PC-9 (cell line): ENCODE measurements around the gene ANO8. TPM values are rescaled to one million over a fixed set of nuclear protein-coding genes. Genes with fewer than 3 reads are reported as not detected.

Source experiments
- Bru-seq: library from RNA; stranded (reverse); fragments of 400-500 nt; gene quantifications from one replicate; lab custom pipeline; 2021; lab: Mats Ljungman, UMichigan
- BruChase-seq, 2 experiments: library from RNA; stranded (reverse); fragments of 400-500 nt; gene quantifications; one replicate each; lab custom pipeline; 2021; lab: Mats Ljungman, UMichigan
- BruUV-seq: library from RNA; stranded (reverse); fragments of 400-500 nt; replicated peaks from 2 replicates; lab custom pipeline; 2021; lab: Mats Ljungman, UMichigan
- CTCF ChIA-PET: fragments of 300-600 bp; sonication (Branson Sonifier 250); formaldehyde crosslinking; loops from one replicate; lab custom pipeline; 2022; ENCODE audit warnings: antibody characterized with exemption; lab: Charles Lee
- POLR2A ChIA-PET: fragments of 300-600 bp; sonication (Branson Sonifier 250); formaldehyde crosslinking; loops from one replicate; lab custom pipeline; 2022; ENCODE audit warnings: antibody characterized with exemption; ENCODE audit not compliant: unreplicated experiment; lab: Charles Lee
- DNase-seq, 2 experiments: peaks; one replicate each; pipeline versions ENCODE4 v3.0.0 to v3.0.0-alpha.2; 2015 to 2022; ENCODE audit warnings: mixed read lengths in 1 of 2
- H2AFZ ChIP-seq: fragments of 200-600 bp; sonication (generic); 2 replicates; pipeline ENCODE4 v1.8.1; 2017; ENCODE audit warnings: antibody characterized with exemption
- H3F3A ChIP-seq: fragments of 200-600 bp; sonication (generic); 2 replicates; pipeline ENCODE4 v1.8.1; 2017; ENCODE audit warnings: antibody characterized with exemption, mild to moderate bottlenecking, low read depth; ENCODE audit not compliant: insufficient read depth
- H3K27ac ChIP-seq: fragments of 200-600 bp; sonication (generic); 2 replicates; pipeline ENCODE4 v1.6.1; 2016; ENCODE audit warnings: mixed run types
- H3K27me3 ChIP-seq: fragments of 200-600 bp; sonication (generic); 2 replicates; pipeline ENCODE4 v1.6.1; 2016; ENCODE audit warnings: low read depth, mixed run types; ENCODE audit not compliant: insufficient read depth
- H3K36me3 ChIP-seq: fragments of 200-600 bp; sonication (generic); 2 replicates; pipeline ENCODE4 v1.6.1; 2016; ENCODE audit warnings: low read depth, mixed run types
- H3K4me1 ChIP-seq: fragments of 200-600 bp; sonication (generic); replicated peaks from 2 replicates; pipeline ENCODE4 v1.6.1; 2016; ENCODE audit warnings: mixed run types; ENCODE audit not compliant: insufficient read depth
- H3K4me2 ChIP-seq: fragments of 200-600 bp; sonication (generic); 2 replicates; pipeline ENCODE4 v1.6.1; 2017; ENCODE audit warnings: mixed run types
- H3K4me3 ChIP-seq: fragments of 200-600 bp; sonication (generic); 2 replicates; pipeline ENCODE4 v1.6.1; 2016; ENCODE audit warnings: mixed run types
- H3K79me2 ChIP-seq: fragments of 200-600 bp; sonication (generic); 2 replicates; pipeline ENCODE4 v1.6.1; 2017; ENCODE audit warnings: low read depth, mixed run types
- H3K9me2 ChIP-seq: fragments of 200-600 bp; sonication (generic); 2 replicates; pipeline ENCODE4 v1.8.1; 2017; ENCODE audit warnings: mild to moderate bottlenecking; ENCODE audit not compliant: insufficient read depth
- H3K9me3 ChIP-seq: fragments of 200-600 bp; sonication (generic); 2 replicates; pipeline ENCODE4 v1.8.1; 2016; ENCODE audit warnings: low read depth; ENCODE audit not compliant: insufficient read depth
- H4K20me1 ChIP-seq: fragments of 200-600 bp; sonication (generic); 2 replicates; pipeline ENCODE4 v1.8.1; 2017; ENCODE audit not compliant: insufficient read depth
- CTCF ChIP-seq: fragments of 200-600 bp; sonication (generic); conservative IDR thresholded peaks from 2 replicates; pipeline ENCODE4 v1.6.1; 2017; ENCODE audit warnings: mixed run types, antibody characterized with exemption, mild to moderate bottlenecking, moderate library complexity
- EZH2 ChIP-seq: fragments of 200-600 bp; sonication (generic); IDR thresholded peaks from 2 replicates; pipeline ENCODE4 v1.8.0; 2017; ENCODE audit warnings: antibody characterized with exemption, low read depth
- intact Hi-C: fragments of 100-400 bp; cut with micrococcal nuclease; formaldehyde crosslinking; loops from one replicate; pipeline ENCODE4 v1.10.0; 2022; ENCODE audit not compliant: unreplicated experiment
- long read RNA-seq: library from polyadenylated mRNA; stranded (forward); transcript quantifications from one replicate; pipeline ENCODE4 v2.0.0, GENCODE V29; 2022
- total RNA-seq: library from RNA; stranded (reverse); gene quantifications from 2 replicates; pipeline ENCODE4 v1.2.3, GENCODE V29; 2021

ANO8 gene
- total RNA-seq (11.4 and 15.1 TPM in 2 replicates), Bru-seq, nascent RNA (percentile 41 among the genes with signal in this experiment), BruChase-seq, experiment 1, labeled RNA remaining after a 2-hour chase (percentile 51 among the genes with signal in this experiment), BruChase-seq, experiment 2, labeled RNA remaining after a 6-hour chase (percentile 61 among the genes with signal in this experiment)
- long read RNA-seq, partial matches to known transcripts: 0 of 1 reads
- long read RNA-seq, other reads (novel, unspliced or antisense): 1 of 1 reads

GRCh38 chr19:17334414-17335409 lies at the start of gene ANO8:
TSS of gene ANO8 (minus strand) at chr19:17334855. CDS start at chr19:17334670, 185 bp downstream.
- BruUV-seq: no TSS peak
- ChIA-PET POLR2A (interaction anchor here (0.7 kb wide), 2 partner anchors 9 to 26 kb away, joined by 5 read pairs; no protein-coding TSS in a partner anchor), CTCF (interaction anchor here (0.5 to 0.6 kb wide), 2 partner anchors 11 to 218 kb away, joined by 4 read pairs; no protein-coding TSS in a partner anchor)
- no peak for TF ChIP-seq CTCF
- TF ChIP-seq EZH2: no peak
- Histone ChIP-seq H3K79me2 (peaks cover 18% of the 10 kb centered on the region), H2AFZ (peak within 1 kb of the TSS; percentile 85), H3K9me3 (no peaks in the 10 kb centered on the region), H3K9me2 (no peaks in the 10 kb centered on the region), H3K4me3 (peak within 1 kb of the TSS; percentile 79), H3K4me1 (peaks cover 32% of the 10 kb centered on the region), H3K36me3 (no peaks in the 10 kb centered on the region), H3F3A (peaks cover 44% of the 10 kb centered on the region; the same call in 1 of the 2 replicates), H3K4me2 (peak within 1 kb of the TSS; percentile 80), H4K20me1 (no peaks in the 10 kb centered on the region; the same call in 1 of the 2 replicates), H3K27me3 (no peaks in the 10 kb centered on the region), H3K27ac (no peak within 1 kb of the TSS)
- DNase-seq: peak; percentile 92 to 96
- intact Hi-C loops: no loop called here

DNA sequence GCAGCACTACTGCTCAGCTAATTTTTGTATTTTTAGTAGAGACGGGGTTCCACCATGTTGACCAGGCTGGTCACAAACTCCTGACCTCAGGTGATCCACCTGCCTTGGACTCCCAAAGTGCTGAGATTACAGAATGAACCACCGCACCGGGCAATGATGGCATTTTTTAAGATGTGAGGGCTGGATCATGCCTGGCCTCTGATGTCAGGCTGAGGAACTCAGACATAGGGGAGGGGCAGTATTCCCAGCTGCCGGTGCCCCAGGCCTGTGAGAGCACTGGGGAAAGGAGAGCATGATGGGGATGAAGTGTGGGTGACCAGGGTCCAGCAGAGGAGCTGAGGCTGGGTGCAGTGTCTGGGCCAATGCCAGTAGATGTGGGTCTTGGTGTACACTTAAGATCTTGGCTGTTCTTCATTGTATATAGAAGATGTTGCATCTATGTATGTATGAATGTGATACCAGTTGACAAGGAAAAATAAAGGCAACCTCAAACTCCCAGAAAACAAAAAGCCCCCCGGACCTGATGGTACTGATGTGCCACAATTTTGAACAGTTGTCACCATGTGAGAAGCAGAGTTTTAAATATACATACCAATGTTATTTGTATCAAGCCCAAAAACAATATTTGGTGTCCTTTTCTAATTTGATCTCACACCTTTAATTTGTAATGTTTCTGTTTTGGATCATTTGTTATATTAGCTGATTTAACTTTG lies 45.9 kb upstream of the ANO8 start:
- Histone ChIP-seq H3K9me3 (no peaks in the 10 kb centered on the region), H3K9me2 (no peaks in the 10 kb centered on the region), H3K4me1 (peaks cover 9% of the 10 kb centered on the region), H2AFZ (no peak overlapping the region), H4K20me1 (no peaks in the 10 kb centered on the region), H3K79me2 (no peaks in the 10 kb centered on the region), H3F3A (peaks cover 17% of the 10 kb centered on the region; the same call in 1 of the 2 replicates), H3K4me2 (no peak overlapping the region), H3K36me3 (no peaks in the 10 kb centered on the region), H3K27ac (no peak overlapping the region), H3K27me3 (peaks cover 7% of the 10 kb centered on the region; the same call in 1 of the 2 replicates), H3K4me3 (no peak overlapping the region)
- intact Hi-C loops: loop anchor here (1.0 kb wide), 1 partner anchor 32 kb away; no protein-coding TSS in a partner anchor
- ChIA-PET POLR2A (interaction anchor here (0.7 kb wide), 1 partner anchor 720 kb away, joined by 29 read pairs; no protein-coding TSS in a partner anchor), CTCF (interaction anchor here (0.6 kb wide), 1 partner anchor 63 kb away, joined by 3 read pairs; no protein-coding TSS in a partner anchor)
- DNase-seq: no peak
- TF ChIP-seq CTCF: no peak
- no TSS peak for BruUV-seq
